Body of pancreas (tissue), 4 donors: Measurements from ENCODE around the gene GPC1.

Experiments used
- CTCF ChIP-seq, 7 experiments: fragments of 450-650 bp in 4 of 7; fragments of 200-600 bp in 3 of 7; sonication (generic) in 3 of 7; IDR thresholded peaks; one replicate each; pipeline ENCODE4 v1.5.1; 2016 to 2019; ENCODE audit warnings: antibody characterized with exemption in 7 of 7
- POLR2A ChIP-seq, 3 donors: fragments of 450-650 bp; IDR thresholded peaks; one replicate each; pipeline ENCODE4 v1.6.1; 2016; ENCODE audit warnings: antibody characterized with exemption in 3 of 3, mild to moderate bottlenecking in 2 of 3

- TF ChIP-seq CTCF (IDR thresholded peaks at IDR 0.05) = no peak
- no peak for TF ChIP-seq POLR2A (IDR thresholded peaks at IDR 0.05)
Measured at GRCh38 chr2:240501531-240501991, 66.1 kb downstream of the GPC1 start.
